ENCODE results near the gene KRTAP19-4.
"Not testable (repeated sequence)": the region's sequence is repeated elsewhere in the genome, so short reads cannot be mapped to it uniquely, and the experiment has no call there.

The KRTAP19-4 gene

GRCh38 chr21:30497065-30497464 is at the start of gene KRTAP19-4:
Gene KRTAP19-4 (minus strand): TSS chr21:30497165. CDS start chr21:30497110, 55 bp downstream.
- Mint-ChIP-seq H3K4me1 (no peaks in the 10 kb centered on the region), H3K9me3 (peaks cover 4% of the 10 kb centered on the region), H3K36me3 (ENCODE audit: insufficient read depth) (no peaks in the 10 kb centered on the region), H3K27ac (ENCODE audit: low read depth) (no peak within 1 kb of the TSS), H3K27me3 (no peaks in the 10 kb centered on the region), H3K4me3 (no peak within 1 kb of the TSS)
- no peak for DNase-seq (ENCODE audit: low spot score in 2 of 2)
- ATAC-seq (replicated peaks; ENCODE audit: extremely low read depth, poor library complexity, severe bottlenecking): no peak

- Mint-ChIP-seq H3K4me3 (no peak within 1 kb of the TSS), H3K27me3 (no peaks in the 10 kb centered on the region), H3K9me3 (peaks cover 5% of the 10 kb centered on the region), H3K36me3 (ENCODE audit: insufficient read depth) (no peaks in the 10 kb centered on the region), H3K4me1 (no peaks in the 10 kb centered on the region), H3K27ac (ENCODE audit: low read depth) (no peak within 1 kb of the TSS)
- no peak for ATAC-seq (replicated peaks; ENCODE audit: extremely low read depth, poor library complexity, severe bottlenecking)
- no peak for DNase-seq (ENCODE audit: low spot score in 2 of 2)
Measured at GRCh38 chr21:30541764-30542163, 44.8 kb upstream of the KRTAP19-4 start, which contains the start of gene KRTAP19-6. Gene KRTAP19-6 (minus strand): TSS chr21:30541864. CDS start chr21:30541833, 31 bp downstream.

DNA sequence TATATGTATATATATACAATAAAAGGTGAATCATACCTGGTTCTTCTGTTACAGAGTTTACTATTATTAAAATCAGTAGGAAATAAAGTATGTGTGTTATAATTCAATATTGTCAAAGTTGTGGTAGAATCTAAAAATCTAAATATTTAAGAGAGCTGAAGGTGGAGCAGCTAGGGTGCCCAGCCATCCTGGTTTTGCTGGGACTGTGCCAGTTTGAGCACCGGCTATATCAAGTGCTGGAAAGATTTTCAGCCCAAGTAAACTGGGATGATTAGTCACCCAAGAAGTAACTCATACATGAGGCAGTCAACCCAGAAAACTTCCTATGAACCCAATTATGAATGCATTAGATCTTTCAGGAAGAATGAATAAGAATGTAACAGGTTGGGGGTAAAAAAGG is 21.9 kb upstream of the KRTAP19-4 start:
- H3K27me3 Mint-ChIP-seq: no peaks in the 10 kb centered on the region
- H3K4me3 Mint-ChIP-seq: no peak overlapping the region
- no peak for DNase-seq (ENCODE audit: low spot score in 2 of 2)
- H3K9me3 Mint-ChIP-seq: peaks cover 11% of the 10 kb centered on the region
- H3K36me3 Mint-ChIP-seq (ENCODE audit: insufficient read depth): no peaks in the 10 kb centered on the region
- no peaks in the 10 kb centered on the region for H3K4me1 Mint-ChIP-seq
- ATAC-seq (replicated peaks; ENCODE audit: extremely low read depth, poor library complexity, severe bottlenecking): no peak
- no peak overlapping the region for H3K27ac Mint-ChIP-seq (ENCODE audit: low read depth)

DNA sequence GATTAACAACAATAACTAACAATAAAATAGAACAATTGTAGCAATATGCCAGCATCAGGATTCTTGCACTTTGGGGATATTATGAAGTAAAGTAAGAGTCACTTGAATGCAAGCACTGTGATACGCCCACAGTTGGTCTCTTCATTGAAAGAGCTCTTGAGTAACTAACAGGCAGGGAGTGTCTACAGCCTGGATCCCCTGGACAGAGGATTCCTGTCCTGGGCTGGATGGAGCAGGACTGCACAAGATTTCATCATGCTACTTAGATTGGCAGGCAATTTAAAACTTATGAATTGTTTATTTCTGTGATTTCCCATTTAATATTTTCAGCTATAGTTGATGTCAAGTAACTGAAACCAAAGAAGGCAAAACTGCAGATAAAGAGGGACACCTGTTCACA is 18.7 kb upstream of the KRTAP19-4 start:
- Mint-ChIP-seq H3K4me3 (no peak overlapping the region), H3K4me1 (no peaks in the 10 kb centered on the region), H3K27me3 (no peaks in the 10 kb centered on the region), H3K36me3 (ENCODE audit: insufficient read depth) (no peaks in the 10 kb centered on the region), H3K27ac (ENCODE audit: low read depth) (no peak overlapping the region), H3K9me3 (peaks cover 11% of the 10 kb centered on the region)
- DNase-seq (ENCODE audit: low spot score in 2 of 2) (no peak), ATAC-seq (replicated peaks; ENCODE audit: extremely low read depth, poor library complexity, severe bottlenecking) (no peak)

DNA sequence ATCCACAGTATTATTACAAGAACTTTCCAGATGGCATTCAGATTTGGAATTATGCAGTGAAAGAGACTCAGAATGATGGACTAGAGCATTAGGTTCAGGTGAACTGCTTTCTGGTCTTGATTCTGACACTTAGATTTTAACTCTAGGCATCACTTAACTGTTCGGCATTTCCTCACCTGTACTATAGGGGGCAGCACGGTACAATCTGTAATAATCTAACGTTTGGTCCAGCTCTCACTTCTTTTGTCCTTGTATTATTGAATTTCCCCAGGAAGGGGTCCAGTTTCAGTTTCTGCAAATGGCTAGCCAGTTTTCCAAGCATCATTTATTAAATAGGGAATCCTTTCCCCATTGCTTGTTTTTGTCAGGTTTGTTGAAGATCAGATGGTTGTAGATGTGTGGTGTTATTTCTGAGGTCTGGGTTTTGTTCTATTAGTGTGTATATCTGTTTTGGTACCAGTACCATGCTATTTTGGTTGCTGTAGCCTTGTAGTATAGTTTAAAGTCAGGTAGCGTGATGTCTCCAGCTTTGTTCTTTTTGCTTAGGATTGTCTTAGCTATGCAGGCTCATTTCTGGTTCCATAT is 8.7 kb upstream of the KRTAP19-4 start:
- ATAC-seq (replicated peaks; ENCODE audit: extremely low read depth, poor library complexity, severe bottlenecking); H3K27me3 Mint-ChIP-seq; H3K36me3 Mint-ChIP-seq (ENCODE audit: insufficient read depth); H3K4me3 Mint-ChIP-seq; H3K9me3 Mint-ChIP-seq; DNase-seq (ENCODE audit: low spot score in 2 of 2); H3K4me1 Mint-ChIP-seq; H3K27ac Mint-ChIP-seq (ENCODE audit: low read depth): not testable (repeated sequence)

DNA sequence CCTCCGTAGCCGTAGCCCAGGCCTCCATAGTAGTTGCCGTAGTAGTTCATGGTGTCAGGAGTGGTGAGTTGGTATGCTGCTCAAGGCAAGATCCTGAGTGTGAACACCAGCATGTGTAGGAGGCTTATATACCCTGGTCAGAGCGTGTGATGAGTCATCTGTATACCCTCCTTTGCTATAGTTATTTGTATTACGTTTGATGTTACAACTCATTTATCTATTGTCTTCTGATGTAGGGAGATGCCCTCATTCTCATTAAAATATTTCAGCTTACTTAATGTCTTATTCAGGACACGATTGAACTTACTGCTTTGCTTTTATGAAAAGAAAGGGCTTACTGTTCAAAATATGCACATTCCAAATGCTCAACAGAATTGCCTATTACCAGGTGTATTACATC is 5.1 kb upstream of the KRTAP19-4 start, which contains the start of gene KRTAP19-5:
Gene KRTAP19-5, minus strand, starts transcription at position 101 of the 400 bp plus-strand sequence. Its CDS starts 51 bp downstream, at position 50.
- H3K4me3 Mint-ChIP-seq: no peak within 1 kb of the TSS
- DNase-seq (ENCODE audit: low spot score in 2 of 2) (no peak), ATAC-seq (replicated peaks; ENCODE audit: extremely low read depth, poor library complexity, severe bottlenecking) (no peak)
- no peaks in the 10 kb centered on the region for H3K27me3 Mint-ChIP-seq
- H3K27ac Mint-ChIP-seq (ENCODE audit: low read depth): no peak within 1 kb of the TSS
- no peaks in the 10 kb centered on the region for H3K36me3 Mint-ChIP-seq (ENCODE audit: insufficient read depth)
- H3K9me3 Mint-ChIP-seq: peaks cover 4% of the 10 kb centered on the region
- no peaks in the 10 kb centered on the region for H3K4me1 Mint-ChIP-seq

DNA sequence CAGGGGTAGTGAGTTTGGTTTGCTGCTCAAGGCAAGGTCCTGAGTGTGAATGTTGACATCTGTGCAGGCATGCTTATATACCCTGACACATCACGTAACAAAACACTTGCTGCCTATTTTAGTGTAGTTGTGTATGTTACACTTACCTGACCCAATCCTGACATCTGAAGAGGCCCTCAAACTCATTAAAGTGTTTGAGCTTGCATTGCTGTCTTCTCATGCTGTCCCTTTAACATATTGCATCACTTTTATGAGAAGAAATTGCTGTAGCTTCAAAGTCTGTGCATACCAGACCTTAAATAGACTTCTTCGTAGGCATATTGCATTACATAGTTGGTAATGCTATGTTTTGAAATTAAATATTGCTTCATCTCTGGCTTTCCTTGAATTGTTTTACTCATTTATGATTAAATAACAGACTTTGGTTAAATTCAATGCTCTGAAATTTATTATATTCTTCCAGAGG is 5.0 kb downstream of the KRTAP19-4 start, which contains the start of gene KRTAP19-3:
Gene KRTAP19-3, minus strand, starts transcription at position 51 of the 466 bp plus-strand sequence. CDS start 56 bp downstream, outside the sequence.
- no peaks in the 10 kb centered on the region for H3K27me3 Mint-ChIP-seq
- no peaks in the 10 kb centered on the region for H3K4me1 Mint-ChIP-seq
- no peaks in the 10 kb centered on the region for H3K36me3 Mint-ChIP-seq (ENCODE audit: insufficient read depth)
- peaks cover 11% of the 10 kb centered on the region for H3K9me3 Mint-ChIP-seq
- no peak within 1 kb of the TSS for H3K27ac Mint-ChIP-seq (ENCODE audit: low read depth)
- DNase-seq (ENCODE audit: low spot score in 2 of 2): no peak
- no peak for ATAC-seq (replicated peaks; ENCODE audit: extremely low read depth, poor library complexity, severe bottlenecking)
- H3K4me3 Mint-ChIP-seq: no peak within 1 kb of the TSS

DNA sequence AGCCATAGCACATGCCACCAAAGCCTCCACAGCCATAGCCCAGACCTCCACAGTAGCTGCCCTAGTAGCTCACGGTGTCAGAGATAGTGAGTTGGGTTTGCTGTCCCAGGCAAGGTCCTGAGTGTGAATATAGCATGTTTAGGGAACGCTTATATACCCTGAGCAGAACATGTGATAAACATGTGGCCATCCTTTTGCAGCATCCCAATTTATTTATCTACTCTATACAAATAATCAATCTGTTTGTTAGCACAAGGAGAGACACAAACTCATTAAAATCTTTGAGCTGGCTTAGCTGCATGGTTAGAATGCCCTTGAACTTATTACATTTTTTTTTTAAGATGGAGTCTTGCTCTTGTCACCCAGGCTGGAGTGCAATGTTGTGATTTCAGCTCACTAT is 9.6 kb downstream of the KRTAP19-4 start, which contains the start of gene KRTAP19-2:
Gene KRTAP19-2, minus strand, starts transcription at position 101 of the 400 bp plus-strand sequence. Its CDS starts 88 bp downstream, at position 13.
- Mint-ChIP-seq H3K27ac (ENCODE audit: low read depth) (no peak within 1 kb of the TSS), H3K27me3 (no peaks in the 10 kb centered on the region), H3K4me1 (no peaks in the 10 kb centered on the region), H3K9me3 (peaks cover 16% of the 10 kb centered on the region), H3K4me3 (no peak within 1 kb of the TSS), H3K36me3 (ENCODE audit: insufficient read depth) (no peaks in the 10 kb centered on the region)
- ATAC-seq (replicated peaks; ENCODE audit: extremely low read depth, poor library complexity, severe bottlenecking) (no peak), DNase-seq (ENCODE audit: low spot score in 2 of 2) (no peak)

- no peak for DNase-seq (ENCODE audit: low spot score in 2 of 2)
- H3K4me1 Mint-ChIP-seq: no peaks in the 10 kb centered on the region
- ATAC-seq (replicated peaks; ENCODE audit: extremely low read depth, poor library complexity, severe bottlenecking): no peak
- no peak overlapping the region for H3K27ac Mint-ChIP-seq (ENCODE audit: low read depth)
- no peaks in the 10 kb centered on the region for H3K27me3 Mint-ChIP-seq
- H3K9me3 Mint-ChIP-seq: peaks cover 16% of the 10 kb centered on the region
- no peaks in the 10 kb centered on the region for H3K36me3 Mint-ChIP-seq (ENCODE audit: insufficient read depth)
- H3K4me3 Mint-ChIP-seq: no peak overlapping the region
Measured at GRCh38 chr21:30486180-30486579, 10.8 kb downstream of the KRTAP19-4 start.

DNA sequence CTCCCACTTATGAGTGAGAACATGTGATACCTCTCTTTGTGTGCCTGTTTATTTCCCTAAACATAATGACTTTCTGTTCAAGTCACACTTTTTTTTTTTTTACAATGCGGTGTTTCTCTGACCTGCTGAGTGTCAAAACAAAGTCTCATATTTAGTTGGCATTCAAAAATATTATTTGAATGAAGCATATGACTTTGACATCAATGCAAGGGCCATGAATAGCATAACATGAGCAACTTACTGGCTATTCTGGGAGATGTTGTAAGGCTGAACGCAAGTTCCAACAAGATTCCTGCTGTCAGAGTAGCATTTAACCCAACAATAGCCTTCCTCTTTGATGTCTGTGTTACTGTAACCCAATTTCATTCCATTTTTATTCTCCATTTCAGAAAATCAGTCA is 14.8 kb downstream of the KRTAP19-4 start:
- DNase-seq (ENCODE audit: low spot score in 2 of 2) (no peak), ATAC-seq (replicated peaks; ENCODE audit: extremely low read depth, poor library complexity, severe bottlenecking) (no peak)
- Mint-ChIP-seq H3K27me3 (no peaks in the 10 kb centered on the region), H3K9me3 (peaks cover 6% of the 10 kb centered on the region), H3K36me3 (ENCODE audit: insufficient read depth) (no peaks in the 10 kb centered on the region), H3K27ac (ENCODE audit: low read depth) (no peak overlapping the region), H3K4me1 (no peaks in the 10 kb centered on the region), H3K4me3 (no peak overlapping the region)

DNA sequence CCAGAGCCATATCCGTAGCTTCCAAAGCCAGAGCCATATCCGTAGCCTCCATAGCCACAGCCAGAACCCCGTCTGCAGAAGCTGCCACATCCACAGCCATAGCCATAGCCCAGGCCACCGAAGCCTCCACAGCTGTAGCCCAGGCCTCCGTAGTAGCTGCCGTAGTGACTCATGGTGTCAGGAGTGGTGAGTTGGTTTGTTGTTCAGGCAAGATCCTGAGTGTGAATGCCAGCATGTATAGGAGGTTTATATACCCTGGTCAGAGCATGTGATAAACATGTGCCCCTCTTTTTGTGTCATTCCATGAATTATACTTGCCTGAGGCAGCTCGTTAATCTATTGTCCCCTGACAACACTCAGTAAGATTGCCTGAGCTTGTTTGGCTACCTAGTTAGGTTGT is 16.8 kb downstream of the KRTAP19-4 start, which contains the start of gene KRTAP19-1:
Gene KRTAP19-1, minus strand, starts transcription at position 223 of the 400 bp plus-strand sequence. Its CDS starts 50 bp downstream, at position 173.
- Mint-ChIP-seq H3K4me3 (no peak within 1 kb of the TSS), H3K36me3 (ENCODE audit: insufficient read depth) (no peaks in the 10 kb centered on the region), H3K9me3 (no peaks in the 10 kb centered on the region), H3K4me1 (no peaks in the 10 kb centered on the region), H3K27ac (ENCODE audit: low read depth) (no peak within 1 kb of the TSS), H3K27me3 (no peaks in the 10 kb centered on the region)
- ATAC-seq (replicated peaks; ENCODE audit: extremely low read depth, poor library complexity, severe bottlenecking) (no peak), DNase-seq (ENCODE audit: low spot score in 2 of 2) (no peak)

DNA sequence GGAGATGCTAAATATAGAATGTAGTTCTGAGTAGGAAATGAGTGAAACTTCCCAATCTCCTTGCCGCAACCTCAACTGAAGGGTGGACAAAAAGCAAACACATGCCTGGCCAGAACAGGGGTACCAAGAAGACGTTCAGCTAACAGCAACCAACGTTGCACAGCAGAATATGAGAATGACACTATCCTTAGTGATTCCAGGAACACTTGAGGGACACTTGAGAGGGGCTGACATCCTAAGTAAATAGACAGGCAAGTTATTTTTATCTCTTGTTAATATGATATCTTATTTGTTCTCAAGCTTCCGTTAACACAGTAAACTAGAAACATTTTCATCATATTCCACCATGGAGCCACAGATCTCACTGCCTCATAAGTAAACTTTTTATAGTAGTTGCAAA is 17.7 kb downstream of the KRTAP19-4 start:
- Mint-ChIP-seq H3K4me1 (no peaks in the 10 kb centered on the region), H3K27me3 (no peaks in the 10 kb centered on the region), H3K4me3 (no peak overlapping the region), H3K27ac (ENCODE audit: low read depth) (no peak overlapping the region), H3K36me3 (ENCODE audit: insufficient read depth) (no peaks in the 10 kb centered on the region), H3K9me3 (no peaks in the 10 kb centered on the region)
- no peak for DNase-seq (ENCODE audit: low spot score in 2 of 2)
- ATAC-seq (replicated peaks; ENCODE audit: extremely low read depth, poor library complexity, severe bottlenecking): no peak

- H3K36me3 Mint-ChIP-seq (ENCODE audit: insufficient read depth): no peaks in the 10 kb centered on the region
- H3K27ac Mint-ChIP-seq (ENCODE audit: low read depth): no peak overlapping the region
- no peaks in the 10 kb centered on the region for H3K27me3 Mint-ChIP-seq
- H3K9me3 Mint-ChIP-seq: no peaks in the 10 kb centered on the region
- no peak for ATAC-seq (replicated peaks; ENCODE audit: extremely low read depth, poor library complexity, severe bottlenecking)
- H3K4me1 Mint-ChIP-seq: no peaks in the 10 kb centered on the region
- H3K4me3 Mint-ChIP-seq: no peak overlapping the region
- no peak for DNase-seq (ENCODE audit: low spot score in 2 of 2)
Measured at GRCh38 chr21:30478004-30478403, 19.0 kb downstream of the KRTAP19-4 start.

Measured in central memory CD8-positive, alpha-beta T cell (primary cell).